Measurements from ENCODE around the gene HSF2. TPM values are rescaled to one million over a fixed set of nuclear protein-coding genes. Genes with fewer than 3 reads are reported as not detected.

Gene HSF2
- total RNA-seq, 3 donors from 2014 or later = 19.4 to 35.0 (median 29.8) TPM

DNA sequence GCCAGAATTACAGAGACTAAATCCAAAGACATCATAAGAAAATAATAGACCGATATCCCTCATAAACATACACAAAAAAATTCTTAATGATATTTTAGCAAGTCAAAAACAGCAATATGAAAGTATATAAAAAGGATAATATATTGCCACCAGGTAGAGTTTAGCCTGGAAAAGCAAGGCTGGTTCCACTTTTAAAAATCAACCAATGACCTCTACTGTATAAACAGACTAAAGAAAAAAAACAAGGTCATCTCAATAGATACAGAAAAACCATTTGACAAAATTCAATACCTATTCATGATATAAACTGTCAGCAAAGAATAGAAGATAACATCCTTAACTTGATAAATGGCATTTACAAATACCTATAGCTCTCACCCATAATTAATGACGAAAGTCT is 62.4 kb downstream of the HSF2 start:
- DNase-seq (ENCODE audit: low spot score in 2 of 2) = no peak
- Histone ChIP-seq H3K4me1 (peaks cover 0 to 19% of the 10 kb centered on the region in 2 donors), H3K4me3 (no peak overlapping the region), H3K27ac (no peak overlapping the region), H3K27me3 (no peaks in the 10 kb centered on the region), H3K9me3 (no peaks in the 10 kb centered on the region), H3K36me3 (no peaks in the 10 kb centered on the region)
- TF ChIP-seq POLR2AphosphoS5 (IDR thresholded peaks at IDR 0.05) = no peak
- TF ChIP-seq, protein P1, sequence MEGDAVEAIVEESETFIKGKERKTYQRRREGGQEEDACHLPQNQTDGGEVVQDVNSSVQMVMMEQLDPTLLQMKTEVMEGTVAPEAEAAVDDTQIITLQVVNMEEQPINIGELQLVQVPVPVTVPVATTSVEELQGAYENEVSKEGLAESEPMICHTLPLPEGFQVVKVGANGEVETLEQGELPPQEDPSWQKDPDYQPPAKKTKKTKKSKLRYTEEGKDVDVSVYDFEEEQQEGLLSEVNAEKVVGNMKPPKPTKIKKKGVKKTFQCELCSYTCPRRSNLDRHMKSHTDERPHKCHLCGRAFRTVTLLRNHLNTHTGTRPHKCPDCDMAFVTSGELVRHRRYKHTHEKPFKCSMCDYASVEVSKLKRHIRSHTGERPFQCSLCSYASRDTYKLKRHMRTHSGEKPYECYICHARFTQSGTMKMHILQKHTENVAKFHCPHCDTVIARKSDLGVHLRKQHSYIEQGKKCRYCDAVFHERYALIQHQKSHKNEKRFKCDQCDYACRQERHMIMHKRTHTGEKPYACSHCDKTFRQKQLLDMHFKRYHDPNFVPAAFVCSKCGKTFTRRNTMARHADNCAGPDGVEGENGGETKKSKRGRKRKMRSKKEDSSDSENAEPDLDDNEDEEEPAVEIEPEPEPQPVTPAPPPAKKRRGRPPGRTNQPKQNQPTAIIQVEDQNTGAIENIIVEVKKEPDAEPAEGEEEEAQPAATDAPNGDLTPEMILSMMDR (IDR thresholded peaks at IDR 0.05) = no peak
- intact Hi-C loops (cut with DNase I; ENCODE audit: low total_unique reads) = no loop called here

DNA sequence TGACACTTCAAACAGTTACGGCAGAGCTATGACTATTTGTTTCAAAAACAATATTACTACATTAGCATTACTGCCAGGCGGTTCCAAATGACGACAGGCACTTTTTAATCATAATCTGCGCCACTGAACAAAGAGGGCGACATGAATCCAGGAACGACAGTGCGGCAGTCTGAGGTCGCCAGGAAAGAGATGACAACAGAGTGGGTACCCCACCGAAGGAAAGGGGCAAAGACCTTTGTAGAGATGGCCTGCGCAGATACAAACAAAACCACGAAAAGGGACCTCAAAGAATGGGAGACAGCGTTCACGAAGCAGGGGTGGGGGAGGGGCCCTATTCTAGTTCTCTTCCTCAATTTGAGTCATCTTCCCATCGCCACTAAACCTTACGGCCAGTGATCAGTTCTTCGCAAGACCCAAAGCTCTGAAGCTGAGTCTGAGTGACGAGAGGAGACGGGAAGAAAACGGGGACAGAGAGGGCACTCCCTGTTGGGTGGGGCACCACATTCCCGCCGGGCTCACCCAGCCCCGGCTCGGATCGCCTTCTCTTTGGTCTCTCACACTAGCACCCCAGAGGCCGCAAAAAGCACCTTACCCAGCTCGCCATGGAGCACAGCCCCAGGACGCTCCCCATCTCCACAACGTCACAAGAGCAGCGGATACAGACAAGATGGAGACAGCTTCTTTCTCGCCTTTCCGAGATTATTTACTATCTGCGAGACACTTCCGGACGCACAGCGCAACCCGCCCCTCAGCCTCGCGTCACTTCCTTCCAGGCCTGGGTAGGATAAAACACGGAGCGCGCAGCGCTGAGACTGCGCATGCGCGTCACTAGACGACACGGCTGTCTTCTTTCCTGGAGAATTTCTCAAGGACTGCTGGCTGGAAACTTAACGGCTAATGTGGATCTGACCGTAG is 71.9 kb downstream of the HSF2 start, which contains the start of gene SERINC1:
Gene SERINC1 (minus strand): TSS at position 701 of the 915 bp plus-strand sequence. CDS start 70 bp downstream, at position 631.
- H3K4me3 ChIP-seq = peak within 1 kb of the TSS; percentile 65 to 89 (median 72)
- peak within 1 kb of the TSS; percentile 95 to 97 for H3K27ac ChIP-seq
- peak; percentile 91 for TF ChIP-seq POLR2A (IDR thresholded peaks at IDR 0.05)
- peak; percentile 80 to 98 (median 98) for TF ChIP-seq POLR2AphosphoS5 (IDR thresholded peaks at IDR 0.05)
- TF ChIP-seq, protein P1 (IDR thresholded peaks at IDR 0.05) = no peak
- no peaks in the 10 kb centered on the region for H3K9me3 ChIP-seq
- no peaks in the 10 kb centered on the region for H3K27me3 ChIP-seq
- H3K36me3 ChIP-seq = no peaks in the 10 kb centered on the region
- intact Hi-C loops (cut with DNase I; ENCODE audit: low total_unique reads) = no loop called here
- peak; percentile 93 to 95 for DNase-seq (ENCODE audit: low spot score in 2 of 2)
- no peaks in the 10 kb centered on the region for H3K4me1 ChIP-seq

DNA sequence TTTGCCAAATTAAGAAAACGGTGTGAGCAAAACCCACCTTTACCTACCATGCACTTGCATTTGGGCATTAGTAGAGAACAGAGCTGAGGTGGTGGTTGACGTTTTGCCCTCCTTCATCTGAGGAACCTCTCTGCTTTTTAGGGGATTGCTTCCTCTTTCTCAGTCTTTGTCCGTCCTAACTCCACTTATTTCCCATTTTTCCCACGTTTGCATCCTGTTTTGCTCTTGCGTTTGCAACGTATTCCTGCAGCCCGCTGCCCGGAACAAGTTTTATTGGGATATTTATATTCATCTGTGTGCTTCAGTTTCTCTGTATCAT is 72.5 kb downstream of the HSF2 start:
- Histone ChIP-seq H3K36me3 (no peaks in the 10 kb centered on the region), H3K4me3 (peak overlapping the region; percentile 65 to 89 (median 72)), H3K4me1 (no peaks in the 10 kb centered on the region), H3K27ac (peak overlapping the region; percentile 95 to 97), H3K9me3 (no peaks in the 10 kb centered on the region), H3K27me3 (no peaks in the 10 kb centered on the region)
- TF ChIP-seq POLR2A (IDR thresholded peaks at IDR 0.05) = no peak
- TF ChIP-seq POLR2AphosphoS5 (IDR thresholded peaks at IDR 0.05) = no peak
- TF ChIP-seq, protein P1 (IDR thresholded peaks at IDR 0.05) = no peak
- intact Hi-C loops (cut with DNase I; ENCODE audit: low total_unique reads) = no loop called here
- DNase-seq (ENCODE audit: low spot score in 2 of 2) = no peak

DNA sequence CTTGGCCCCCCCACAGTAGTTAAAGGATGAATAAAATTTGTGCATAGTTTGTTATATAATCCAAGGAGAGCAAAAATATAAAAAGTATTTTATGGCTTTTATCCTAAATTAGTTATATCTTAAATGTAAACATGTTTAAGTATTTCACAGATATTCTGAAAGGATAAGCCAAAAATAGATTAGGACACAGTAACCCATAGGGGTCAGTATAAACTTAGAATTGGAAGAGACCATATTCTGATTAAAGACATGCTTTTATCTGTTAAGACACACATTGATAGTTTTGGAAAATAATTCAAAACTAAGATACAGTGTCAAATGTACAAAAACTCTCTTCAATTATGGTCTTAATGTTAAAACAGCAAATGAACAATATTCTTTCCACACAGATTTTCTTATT is 76.7 kb downstream of the HSF2 start:
- Histone ChIP-seq H3K36me3 (no peaks in the 10 kb centered on the region), H3K4me1 (no peaks in the 10 kb centered on the region), H3K27ac (no peak overlapping the region), H3K27me3 (no peaks in the 10 kb centered on the region), H3K4me3 (no peak overlapping the region), H3K9me3 (no peaks in the 10 kb centered on the region)
- intact Hi-C loops (cut with DNase I; ENCODE audit: low total_unique reads) = no loop called here
- no peak for TF ChIP-seq POLR2A (IDR thresholded peaks at IDR 0.05)
- TF ChIP-seq, protein P1 (IDR thresholded peaks at IDR 0.05) = no peak
- no peak for DNase-seq (ENCODE audit: low spot score in 2 of 2)

DNA sequence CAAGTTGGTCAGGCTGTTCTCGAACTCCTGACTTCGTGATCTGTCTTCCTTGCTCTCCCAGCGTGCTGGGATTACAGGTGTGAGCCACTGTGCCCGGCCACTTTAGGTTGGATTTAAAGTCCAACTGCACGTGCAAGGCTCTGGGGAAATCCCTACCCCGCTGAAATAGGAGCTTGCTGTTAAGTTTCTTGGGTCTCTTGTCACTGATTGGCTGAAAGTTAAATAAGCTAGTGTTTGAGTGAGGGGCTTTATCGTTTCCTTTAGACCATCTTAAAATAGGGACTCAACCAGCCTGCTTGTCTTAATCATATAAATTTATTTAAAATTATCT is 83.3 kb downstream of the HSF2 start:
- Histone ChIP-seq H3K27ac (no peak overlapping the region), H3K27me3 (no peaks in the 10 kb centered on the region), H3K9me3 (no peaks in the 10 kb centered on the region), H3K4me1 (no peaks in the 10 kb centered on the region), H3K36me3 (no peaks in the 10 kb centered on the region), H3K4me3 (no peak overlapping the region)
- TF ChIP-seq POLR2A (IDR thresholded peaks at IDR 0.05) = no peak
- no peak for TF ChIP-seq POLR2AphosphoS5 (IDR thresholded peaks at IDR 0.05)
- TF ChIP-seq, protein P1 (IDR thresholded peaks at IDR 0.05) = no peak
- no peak for DNase-seq (ENCODE audit: low spot score in 2 of 2)
- intact Hi-C loops (cut with DNase I; ENCODE audit: low total_unique reads) = no loop called here

All from breast epithelium (tissue), 4 donors.